HUES48 (cell line): ENCODE data around the gene LIX1.
"Not testable (repeated sequence)": the region's sequence is repeated elsewhere in the genome, so short reads cannot be mapped to it uniquely, and the experiment has no call there.

Source experiments
- H3K27ac ChIP-seq: one replicate; pipeline ENCODE4 v1.7.0; 2013; ENCODE audit warnings: low read depth, low read length, inconsistent platforms
- H3K27me3 ChIP-seq: 2 replicates; pipeline ENCODE4 v1.6.1; 2013; ENCODE audit warnings: mild to moderate bottlenecking, low read length; ENCODE audit not compliant: control insufficient read depth, insufficient read depth
- H3K36me3 ChIP-seq: 2 replicates; pipeline ENCODE4 v1.6.1; 2013; ENCODE audit warnings: low read length; ENCODE audit not compliant: control insufficient read depth, insufficient read depth
- H3K4me1 ChIP-seq: 2 replicates; pipeline ENCODE4 v1.6.1; 2013; ENCODE audit warnings: mild to moderate bottlenecking, low read length; ENCODE audit not compliant: control insufficient read depth, insufficient read depth
- H3K4me3 ChIP-seq: 2 replicates; pipeline ENCODE4 v1.5.1; 2013; ENCODE audit warnings: mild to moderate bottlenecking, low read depth, low read length
- H3K9ac ChIP-seq: 2 replicates; pipeline ENCODE4 v1.6.1; 2013; ENCODE audit warnings: mild to moderate bottlenecking, low read depth, low read length, moderate library complexity
- H3K9me3 ChIP-seq: 2 replicates; pipeline ENCODE4 v1.6.1; 2013; ENCODE audit warnings: low read length; ENCODE audit not compliant: control insufficient read depth, insufficient read depth

The LIX1 gene

DNA sequence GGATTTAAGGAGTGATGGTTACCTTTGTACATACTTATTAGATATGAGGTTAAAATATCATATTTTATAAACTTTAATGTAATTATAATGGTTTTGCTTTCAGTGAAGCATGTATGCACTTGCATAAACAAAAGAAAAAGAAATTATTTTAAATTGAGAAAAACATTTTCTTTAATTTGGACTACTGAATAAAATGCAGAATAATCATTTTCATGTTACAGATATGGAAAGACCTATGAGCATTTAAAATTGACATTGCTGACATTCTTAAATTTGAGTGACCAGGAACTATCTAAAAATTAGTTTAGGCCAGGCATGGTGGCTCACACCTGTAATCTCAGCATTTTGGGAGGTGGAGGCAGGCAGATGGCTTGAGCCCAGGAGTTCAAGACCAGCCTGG lies 49.2 kb downstream of the LIX1 start:
- H3K9ac ChIP-seq, result no peak overlapping the region
- H3K9me3 ChIP-seq, result no peaks in the 10 kb centered on the region
- no peaks in the 10 kb centered on the region for H3K36me3 ChIP-seq
- no peak overlapping the region for H3K4me3 ChIP-seq
- H3K4me1 ChIP-seq, result peaks cover 25% of the 10 kb centered on the region
- H3K27me3 ChIP-seq, result no peaks in the 10 kb centered on the region
- H3K27ac ChIP-seq, result no peak overlapping the region

DNA sequence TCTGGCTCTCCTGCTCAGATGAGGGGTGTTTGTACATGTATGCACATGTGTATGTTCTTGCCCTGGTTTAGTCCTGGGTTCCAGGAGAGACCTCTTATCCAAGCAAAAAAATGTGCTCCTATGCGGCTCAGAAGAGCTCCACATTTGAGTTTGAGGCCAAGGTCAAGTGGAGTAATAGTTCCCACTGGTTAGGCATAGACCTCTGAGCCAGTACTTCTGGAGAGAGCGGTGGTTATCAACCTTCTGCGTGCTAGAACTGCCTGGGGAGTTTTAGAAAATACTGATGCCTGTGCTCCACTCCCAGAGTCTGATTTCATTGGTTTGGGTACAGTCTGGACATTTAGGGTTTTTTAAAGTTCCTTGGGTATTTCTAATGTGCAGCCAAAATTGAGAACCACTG lies 51.5 kb downstream of the LIX1 start:
- Histone ChIP-seq H3K27me3 (no peaks in the 10 kb centered on the region), H3K9ac (no peak overlapping the region)

DNA sequence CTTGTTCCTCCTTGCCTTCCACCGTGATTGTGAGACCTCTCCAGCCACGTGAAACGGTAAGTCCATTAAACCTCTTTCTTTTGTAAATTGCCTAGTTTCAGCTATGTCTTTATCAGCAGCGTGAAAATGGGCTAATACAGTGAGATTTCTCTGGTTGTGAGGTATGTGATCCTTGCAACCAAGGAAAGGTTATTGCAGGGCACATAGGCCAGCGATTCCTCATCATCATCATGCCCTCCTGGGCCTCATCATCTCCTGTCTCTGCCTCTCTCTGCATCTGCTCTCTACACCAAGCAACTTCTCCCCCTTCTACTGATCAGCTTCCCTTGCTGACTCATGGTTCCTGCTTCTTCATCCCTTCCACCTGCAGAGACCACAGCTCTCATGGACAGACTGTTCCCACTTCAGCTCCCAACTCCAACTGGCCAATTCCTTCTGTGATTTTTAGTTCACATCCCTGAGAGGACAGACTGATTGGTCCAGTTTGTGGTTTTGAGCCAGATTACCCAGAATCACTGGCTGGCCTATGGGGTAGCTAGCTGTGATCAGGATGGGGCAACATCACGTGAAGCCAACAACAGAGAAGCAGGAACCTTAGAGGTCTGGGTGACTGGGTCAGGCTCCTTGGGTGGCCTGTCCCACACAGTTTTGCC lies 53.1 kb downstream of the LIX1 start:
- Histone ChIP-seq H3K9ac (no peak overlapping the region), H3K27me3 (no peaks in the 10 kb centered on the region), H3K9me3 (peaks cover 11% of the 10 kb centered on the region), H3K27ac (no peak overlapping the region), H3K4me3 (no peak overlapping the region), H3K4me1 (no peaks in the 10 kb centered on the region), H3K36me3 (no peaks in the 10 kb centered on the region)

More for the DNA sequence above, 51.5 kb downstream of the LIX1 start:
- no peaks in the 10 kb centered on the region for H3K36me3 ChIP-seq
- no peak overlapping the region for H3K4me3 ChIP-seq
- H3K27ac ChIP-seq, result no peak overlapping the region
- H3K4me1 ChIP-seq, result peaks cover 7% of the 10 kb centered on the region
- H3K9me3 ChIP-seq, result no peaks in the 10 kb centered on the region

DNA sequence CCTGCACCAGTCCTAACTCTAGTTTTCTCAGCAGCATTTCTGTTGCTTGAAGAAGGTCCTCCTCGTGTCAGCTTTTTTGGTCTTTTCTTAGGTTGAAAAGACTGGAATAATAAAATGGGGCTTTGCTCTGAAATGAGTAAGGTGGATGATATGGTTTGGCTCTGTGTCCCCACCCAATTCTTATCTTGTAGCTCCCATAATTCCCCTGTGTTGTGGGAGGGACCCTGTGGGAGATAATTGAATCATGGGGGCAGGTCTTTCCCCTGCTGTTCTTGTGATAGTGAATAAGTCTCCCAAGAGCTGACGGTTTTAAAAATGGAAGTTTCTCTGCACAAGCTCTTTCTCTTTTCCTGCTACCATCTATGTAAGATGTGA lies 53.6 kb downstream of the LIX1 start:
- H3K27ac ChIP-seq, result no peak overlapping the region
- H3K27me3 ChIP-seq, result no peaks in the 10 kb centered on the region
- H3K9ac ChIP-seq, result no peak overlapping the region
- H3K4me1 ChIP-seq, result no peaks in the 10 kb centered on the region
- H3K4me3 ChIP-seq, result no peak overlapping the region
- no peaks in the 10 kb centered on the region for H3K36me3 ChIP-seq
- peaks cover 14% of the 10 kb centered on the region for H3K9me3 ChIP-seq

DNA sequence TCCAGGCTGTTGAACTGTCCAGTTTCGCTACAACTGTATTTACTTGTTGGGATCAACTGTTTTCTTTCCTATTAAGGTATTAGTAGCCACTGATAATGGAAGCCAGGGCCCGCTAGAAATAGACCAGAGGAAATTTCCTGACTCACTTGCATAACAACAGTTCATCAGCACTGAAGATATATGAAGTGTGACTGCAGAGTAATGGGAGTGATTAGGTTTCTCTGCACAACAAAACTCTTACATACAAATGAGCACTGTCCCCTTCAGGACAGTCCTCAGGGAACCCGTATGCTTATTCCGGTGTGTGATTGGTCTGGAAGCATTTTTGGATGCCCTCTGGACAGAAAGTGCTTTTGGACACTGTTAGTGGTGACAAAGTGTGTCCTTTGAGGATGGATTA lies 55.3 kb downstream of the LIX1 start:
- Histone ChIP-seq H3K27ac (no peak overlapping the region), H3K9me3 (peaks cover 14% of the 10 kb centered on the region), H3K4me3 (no peak overlapping the region), H3K9ac (no peak overlapping the region), H3K4me1 (no peaks in the 10 kb centered on the region), H3K27me3 (no peaks in the 10 kb centered on the region), H3K36me3 (no peaks in the 10 kb centered on the region)

DNA sequence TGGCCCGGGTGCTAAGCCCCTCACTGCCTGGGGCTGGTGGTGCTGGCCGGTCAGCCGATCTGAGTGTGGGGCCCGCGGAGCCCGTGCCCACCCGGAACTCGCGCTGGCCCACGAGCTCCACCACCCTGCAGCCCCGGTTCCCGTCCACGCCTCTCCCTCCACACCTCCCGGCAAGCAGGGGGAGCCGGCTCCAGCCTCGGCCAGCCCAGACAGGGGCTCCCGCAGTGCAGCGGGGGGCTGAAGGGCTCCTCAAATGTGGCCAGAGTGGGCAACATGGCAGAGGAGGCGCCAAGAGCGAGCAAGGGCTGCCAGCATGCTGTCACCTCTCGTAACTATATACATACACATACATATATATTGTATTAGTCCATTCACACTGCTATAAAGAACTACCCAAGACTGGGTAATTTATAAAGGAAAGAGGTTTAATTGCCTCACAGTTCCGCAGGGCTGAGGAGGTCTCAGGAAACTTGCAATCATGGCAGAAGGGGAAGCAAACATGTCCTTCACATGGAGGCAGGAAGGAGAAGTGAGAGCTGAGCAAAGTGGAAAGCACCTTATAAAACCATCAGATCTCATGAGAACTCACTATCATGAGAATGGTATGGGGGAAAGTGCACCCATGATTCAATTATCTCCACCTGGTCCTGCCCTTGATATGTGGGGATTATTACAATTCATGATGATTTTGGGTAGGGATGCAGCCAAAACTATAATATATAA lies 56.8 kb downstream of the LIX1 start:
- Histone ChIP-seq H3K36me3 (no peaks in the 10 kb centered on the region), H3K27me3 (no peaks in the 10 kb centered on the region), H3K4me3 (no peak overlapping the region), H3K9me3 (peaks cover 14% of the 10 kb centered on the region), H3K9ac (no peak overlapping the region), H3K27ac (no peak overlapping the region), H3K4me1 (no peaks in the 10 kb centered on the region)

DNA sequence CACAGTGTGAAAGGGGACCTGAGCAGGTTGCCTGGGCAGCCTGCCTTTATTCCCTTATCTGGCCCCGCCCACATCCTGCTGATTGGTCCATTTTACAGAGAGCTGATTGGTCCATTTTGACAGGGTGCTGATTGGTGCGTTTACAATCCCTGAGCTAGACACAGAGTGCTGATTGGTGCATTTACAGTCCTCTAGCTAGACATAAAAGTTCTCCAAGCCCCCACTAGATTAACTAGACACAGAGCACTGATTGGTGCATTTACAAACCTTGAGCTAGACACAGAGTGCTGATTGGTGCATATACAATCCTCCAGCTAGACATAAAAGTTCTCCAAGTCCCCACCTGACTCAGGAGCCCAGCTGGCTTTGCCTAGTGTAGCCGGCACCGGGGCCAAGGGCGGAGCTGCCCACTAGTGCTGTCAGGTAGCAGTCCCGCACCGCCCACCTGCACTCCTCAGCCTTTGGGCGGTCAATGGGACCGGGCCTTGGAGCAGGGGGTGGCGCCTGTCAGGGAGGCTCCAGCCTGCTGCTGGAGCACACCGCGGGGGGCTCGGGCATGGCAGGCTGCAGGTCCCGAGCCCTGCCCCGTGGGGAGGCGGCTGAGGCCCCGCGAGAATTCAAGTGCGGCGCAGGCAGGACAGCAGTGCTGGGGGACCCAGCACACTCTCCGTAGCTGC lies 57.5 kb downstream of the LIX1 start:
- H3K27me3 ChIP-seq, H3K9ac ChIP-seq, H3K4me1 ChIP-seq, H3K27ac ChIP-seq, H3K36me3 ChIP-seq, H3K4me3 ChIP-seq: not testable (repeated sequence)
- H3K9me3 ChIP-seq, result peaks cover 14% of the 10 kb centered on the region

DNA sequence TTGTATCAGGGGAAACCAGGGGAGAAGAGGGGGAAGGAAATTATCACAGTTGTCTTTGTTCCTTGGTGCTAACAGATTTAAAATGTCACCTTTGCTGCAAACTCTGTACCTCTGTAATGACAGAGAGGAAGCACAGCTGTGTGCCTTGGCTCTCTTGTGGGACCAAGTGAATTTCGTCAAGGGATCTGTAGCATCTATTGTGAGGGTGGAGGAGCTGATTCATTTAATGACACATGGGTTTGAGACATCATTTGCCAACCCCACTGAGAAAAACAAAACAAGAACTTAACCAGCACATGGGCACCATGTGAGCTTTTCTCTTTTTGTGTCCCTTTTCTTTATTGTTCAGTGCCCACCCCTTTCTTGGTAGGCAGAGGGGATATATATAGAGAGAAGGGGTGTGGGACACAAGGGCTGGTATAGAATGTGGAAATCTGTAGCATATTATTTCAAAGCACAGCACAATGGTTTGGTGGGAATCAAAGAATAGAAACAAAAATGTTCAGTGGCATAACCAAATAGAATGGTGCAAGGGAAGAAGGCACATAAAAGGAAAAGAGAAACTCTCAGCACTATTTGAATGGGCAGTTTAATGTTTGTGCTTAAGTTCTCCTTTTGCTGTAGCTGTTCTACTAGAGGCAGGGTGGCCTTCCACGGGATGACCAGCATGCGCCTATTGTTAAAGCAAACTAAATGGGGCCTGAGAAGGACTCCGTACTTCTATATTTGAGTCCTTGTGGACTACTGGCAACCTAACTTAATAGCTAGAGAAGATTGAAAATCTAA lies 63.3 kb downstream of the LIX1 start:
- H3K9me3 ChIP-seq, result 0 out of 2 replicates have a peak, but pooled peaks cover 2% of the 10 kb centered on the region
- no peaks in the 10 kb centered on the region for H3K4me1 ChIP-seq
- no peaks in the 10 kb centered on the region for H3K36me3 ChIP-seq
- no peak overlapping the region for H3K4me3 ChIP-seq
- no peak overlapping the region for H3K9ac ChIP-seq
- H3K27ac ChIP-seq, result no peak overlapping the region
- no peaks in the 10 kb centered on the region for H3K27me3 ChIP-seq

DNA sequence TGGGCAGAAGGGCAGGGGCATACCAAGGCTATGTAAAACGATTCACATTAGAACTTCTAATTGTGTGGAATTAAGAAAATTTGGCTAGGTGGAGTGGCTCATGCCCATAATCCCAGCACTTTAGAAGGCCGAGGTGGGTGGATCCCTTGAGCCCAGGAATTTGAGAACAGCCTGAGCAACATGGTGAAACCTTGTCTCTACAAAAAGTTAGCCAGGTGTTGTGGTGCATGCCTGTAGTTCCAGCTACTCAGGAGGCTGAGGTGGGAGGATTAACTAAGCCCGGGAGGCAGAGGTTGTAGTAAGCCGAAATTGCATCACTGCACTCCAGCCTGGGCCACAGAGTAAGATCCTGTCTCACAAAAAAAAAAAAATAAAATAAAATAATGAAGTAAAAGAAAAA lies 65.2 kb downstream of the LIX1 start:
- H3K9ac ChIP-seq, result no peak overlapping the region
- H3K36me3 ChIP-seq, result no peaks in the 10 kb centered on the region
- H3K9me3 ChIP-seq, result no peaks in the 10 kb centered on the region
- no peak overlapping the region for H3K4me3 ChIP-seq
- no peaks in the 10 kb centered on the region for H3K27me3 ChIP-seq
- no peak overlapping the region for H3K27ac ChIP-seq
- H3K4me1 ChIP-seq, result no peaks in the 10 kb centered on the region

DNA sequence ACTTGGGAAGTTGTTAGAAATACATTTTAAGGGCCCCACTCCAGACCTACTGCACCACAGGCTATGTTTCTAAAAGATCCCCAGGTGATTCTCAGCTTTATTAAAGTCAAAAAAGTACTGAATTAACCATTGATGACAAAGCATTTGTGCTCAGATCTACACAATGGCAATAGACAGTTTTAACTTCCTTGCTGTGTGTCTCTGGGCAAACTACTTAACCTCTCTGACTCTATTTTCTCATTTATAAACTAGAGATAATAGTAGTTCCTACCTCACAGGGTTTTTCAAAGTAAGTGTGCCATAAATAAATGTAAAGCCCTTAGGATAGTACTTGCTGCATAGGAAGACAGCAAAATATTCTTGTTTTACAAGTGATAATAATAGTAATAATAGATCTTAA lies 66.3 kb downstream of the LIX1 start:
- Histone ChIP-seq H3K27ac (no peak overlapping the region), H3K4me3 (no peak overlapping the region), H3K9me3 (no peaks in the 10 kb centered on the region), H3K4me1 (no peaks in the 10 kb centered on the region), H3K27me3 (no peaks in the 10 kb centered on the region), H3K36me3 (no peaks in the 10 kb centered on the region), H3K9ac (no peak overlapping the region)

DNA sequence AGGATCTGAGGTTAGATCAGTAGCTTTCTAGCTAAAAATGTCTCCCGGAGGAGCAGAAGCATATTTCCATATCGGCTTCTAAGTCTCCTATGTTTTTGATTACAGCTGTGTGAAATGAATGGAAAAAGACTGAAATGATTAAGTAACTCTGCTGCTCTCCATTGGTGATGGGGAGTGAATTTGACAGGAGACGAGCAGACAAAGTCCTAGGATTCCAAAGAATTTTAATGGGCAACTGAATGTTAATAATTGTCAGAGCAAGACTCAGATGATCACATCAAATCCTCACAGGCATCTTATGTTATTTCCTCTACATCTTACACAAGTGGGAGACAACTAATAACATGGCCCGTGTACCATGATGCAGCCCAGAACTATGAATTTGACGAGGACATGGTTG lies 66.8 kb downstream of the LIX1 start:
- H3K4me3 ChIP-seq, result no peak overlapping the region
- H3K9me3 ChIP-seq, result no peaks in the 10 kb centered on the region
- no peaks in the 10 kb centered on the region for H3K36me3 ChIP-seq
- H3K27ac ChIP-seq, result no peak overlapping the region
- H3K27me3 ChIP-seq, result no peaks in the 10 kb centered on the region
- H3K9ac ChIP-seq, result no peak overlapping the region
- no peaks in the 10 kb centered on the region for H3K4me1 ChIP-seq
